Measurements from ENCODE around the gene KIF3B. TPM values are rescaled to one million over a fixed set of nuclear protein-coding genes. Genes with fewer than 3 reads are reported as not detected.

Gene KIF3B
- total and polyA plus RNA-seq, 2 of the 13 experiments (the other 11 are each of a cell fraction or from before 2014, with no cell fraction given): 23.6 to 28.8 TPM

DNA sequence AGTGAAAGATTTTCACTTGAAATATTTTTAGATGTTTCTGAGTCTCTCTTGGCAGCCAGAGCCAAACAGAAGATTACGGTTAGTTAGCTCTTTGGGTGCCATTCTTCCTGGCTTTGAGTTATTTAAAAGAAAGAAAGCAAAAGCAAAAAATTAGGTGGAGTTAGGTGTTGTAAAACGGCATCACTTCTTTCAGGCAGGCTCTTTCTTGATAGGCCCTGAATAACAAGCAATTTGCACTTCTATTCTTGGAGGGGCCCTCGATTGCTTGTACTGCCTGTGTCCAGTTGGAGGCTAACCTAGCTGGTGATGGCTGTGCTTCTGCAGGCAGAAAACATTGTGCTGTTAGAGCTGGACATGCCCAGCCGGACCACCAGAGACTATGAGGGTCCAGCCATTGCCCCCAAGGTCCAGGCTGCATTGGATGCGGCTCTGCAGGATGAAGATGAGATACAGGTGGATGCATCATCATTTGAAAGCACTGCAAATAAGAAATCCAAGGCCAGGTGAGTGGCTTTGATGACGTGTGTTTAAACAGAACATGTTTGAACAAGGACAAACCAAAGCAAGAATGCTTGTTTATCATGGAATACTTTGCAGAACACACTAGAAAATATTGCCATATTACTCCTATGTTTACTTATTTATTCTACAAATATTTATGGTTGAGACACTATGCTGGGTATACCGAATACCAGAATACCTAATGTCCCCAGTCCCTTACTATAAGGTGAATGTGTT, 52.5 kb downstream of the KIF3B start (continued):
- TF ChIP-seq RBFOX2 (IDR thresholded peaks at IDR 0.05; ENCODE audit: low read depth, low read length): no peak
- TF ChIP-seq ZBTB1 (CRISPR knock-in tag; IDR thresholded peaks at IDR 0.05; ENCODE audit: borderline replicate concordance): no peak
- no peak for TF ChIP-seq ZNF839 (CRISPR knock-in tag; IDR thresholded peaks at IDR 0.05; ENCODE audit: borderline replicate concordance)
- peak; percentile 99 for TF ChIP-seq FOXA1 (IDR thresholded peaks at IDR 0.05)
- peak; percentile 88 for TF ChIP-seq FOXA1 (CRISPR knock-in tag; IDR thresholded peaks at IDR 0.05)
- TF ChIP-seq, protein P1, sequence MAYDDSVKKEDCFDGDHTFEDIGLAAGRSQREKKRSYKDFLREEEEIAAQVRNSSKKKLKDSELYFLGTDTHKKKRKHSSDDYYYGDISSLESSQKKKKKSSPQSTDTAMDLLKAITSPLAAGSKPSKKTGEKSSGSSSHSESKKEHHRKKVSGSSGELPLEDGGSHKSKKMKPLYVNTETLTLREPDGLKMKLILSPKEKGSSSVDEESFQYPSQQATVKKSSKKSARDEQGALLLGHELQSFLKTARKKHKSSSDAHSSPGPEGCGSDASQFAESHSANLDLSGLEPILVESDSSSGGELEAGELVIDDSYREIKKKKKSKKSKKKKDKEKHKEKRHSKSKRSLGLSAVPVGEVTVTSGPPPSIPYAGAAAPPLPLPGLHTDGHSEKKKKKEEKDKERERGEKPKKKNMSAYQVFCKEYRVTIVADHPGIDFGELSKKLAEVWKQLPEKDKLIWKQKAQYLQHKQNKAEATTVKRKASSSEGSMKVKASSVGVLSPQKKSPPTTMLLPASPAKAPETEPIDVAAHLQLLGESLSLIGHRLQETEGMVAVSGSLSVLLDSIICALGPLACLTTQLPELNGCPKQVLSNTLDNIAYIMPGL (CRISPR knock-in tag; IDR thresholded peaks at IDR 0.05; ENCODE audit: borderline replicate concordance in 1 of 2, low read depth in 1 of 2): no peak
- TF ChIP-seq, protein P2, sequence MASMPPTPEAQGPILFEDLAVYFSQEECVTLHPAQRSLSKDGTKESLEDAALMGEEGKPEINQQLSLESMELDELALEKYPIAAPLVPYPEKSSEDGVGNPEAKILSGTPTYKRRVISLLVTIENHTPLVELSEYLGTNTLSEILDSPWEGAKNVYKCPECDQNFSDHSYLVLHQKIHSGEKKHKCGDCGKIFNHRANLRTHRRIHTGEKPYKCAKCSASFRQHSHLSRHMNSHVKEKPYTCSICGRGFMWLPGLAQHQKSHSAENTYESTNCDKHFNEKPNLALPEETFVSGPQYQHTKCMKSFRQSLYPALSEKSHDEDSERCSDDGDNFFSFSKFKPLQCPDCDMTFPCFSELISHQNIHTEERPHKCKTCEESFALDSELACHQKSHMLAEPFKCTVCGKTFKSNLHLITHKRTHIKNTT (CRISPR knock-in tag; IDR thresholded peaks at IDR 0.05): no peak
- TF ChIP-seq ZNF33A (CRISPR knock-in tag; IDR thresholded peaks at IDR 0.05; ENCODE audit: borderline replicate concordance): 0 out of 2 replicates have a peak, but pooled peaks have one; percentile 59
- peak; percentile 96 for TF ChIP-seq HDAC2 (CRISPR knock-in tag; IDR thresholded peaks at IDR 0.05)
- TF ChIP-seq, protein P3, sequence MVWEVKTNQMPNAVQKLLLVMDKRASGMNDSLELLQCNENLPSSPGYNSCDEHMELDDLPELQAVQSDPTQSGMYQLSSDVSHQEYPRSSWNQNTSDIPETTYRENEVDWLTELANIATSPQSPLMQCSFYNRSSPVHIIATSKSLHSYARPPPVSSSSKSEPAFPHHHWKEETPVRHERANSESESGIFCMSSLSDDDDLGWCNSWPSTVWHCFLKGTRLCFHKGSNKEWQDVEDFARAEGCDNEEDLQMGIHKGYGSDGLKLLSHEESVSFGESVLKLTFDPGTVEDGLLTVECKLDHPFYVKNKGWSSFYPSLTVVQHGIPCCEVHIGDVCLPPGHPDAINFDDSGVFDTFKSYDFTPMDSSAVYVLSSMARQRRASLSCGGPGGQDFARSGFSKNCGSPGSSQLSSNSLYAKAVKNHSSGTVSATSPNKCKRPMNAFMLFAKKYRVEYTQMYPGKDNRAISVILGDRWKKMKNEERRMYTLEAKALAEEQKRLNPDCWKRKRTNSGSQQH (CRISPR knock-in tag; IDR thresholded peaks at IDR 0.05; ENCODE audit: low read depth): peak; percentile 76; the same call in 1 of the 2 replicates
- TF ChIP-seq ZNF563 (CRISPR knock-in tag; IDR thresholded peaks at IDR 0.05): no peak
- no peak for TF ChIP-seq ZNF724P (CRISPR knock-in tag; IDR thresholded peaks at IDR 0.05; ENCODE audit: borderline replicate concordance)
- peak; percentile 96 for TF ChIP-seq RCOR2 (CRISPR knock-in tag; IDR thresholded peaks at IDR 0.05)
- TF ChIP-seq HNRNPUL1 (IDR thresholded peaks at IDR 0.05; ENCODE audit: low read depth, low read length): no peak
- TF ChIP-seq NFE2 (CRISPR knock-in tag; IDR thresholded peaks at IDR 0.05): no peak
- TF ChIP-seq ZFP82 (CRISPR knock-in tag; IDR thresholded peaks at IDR 0.05; ENCODE audit: borderline replicate concordance): no peak
- TF ChIP-seq, protein P4, sequence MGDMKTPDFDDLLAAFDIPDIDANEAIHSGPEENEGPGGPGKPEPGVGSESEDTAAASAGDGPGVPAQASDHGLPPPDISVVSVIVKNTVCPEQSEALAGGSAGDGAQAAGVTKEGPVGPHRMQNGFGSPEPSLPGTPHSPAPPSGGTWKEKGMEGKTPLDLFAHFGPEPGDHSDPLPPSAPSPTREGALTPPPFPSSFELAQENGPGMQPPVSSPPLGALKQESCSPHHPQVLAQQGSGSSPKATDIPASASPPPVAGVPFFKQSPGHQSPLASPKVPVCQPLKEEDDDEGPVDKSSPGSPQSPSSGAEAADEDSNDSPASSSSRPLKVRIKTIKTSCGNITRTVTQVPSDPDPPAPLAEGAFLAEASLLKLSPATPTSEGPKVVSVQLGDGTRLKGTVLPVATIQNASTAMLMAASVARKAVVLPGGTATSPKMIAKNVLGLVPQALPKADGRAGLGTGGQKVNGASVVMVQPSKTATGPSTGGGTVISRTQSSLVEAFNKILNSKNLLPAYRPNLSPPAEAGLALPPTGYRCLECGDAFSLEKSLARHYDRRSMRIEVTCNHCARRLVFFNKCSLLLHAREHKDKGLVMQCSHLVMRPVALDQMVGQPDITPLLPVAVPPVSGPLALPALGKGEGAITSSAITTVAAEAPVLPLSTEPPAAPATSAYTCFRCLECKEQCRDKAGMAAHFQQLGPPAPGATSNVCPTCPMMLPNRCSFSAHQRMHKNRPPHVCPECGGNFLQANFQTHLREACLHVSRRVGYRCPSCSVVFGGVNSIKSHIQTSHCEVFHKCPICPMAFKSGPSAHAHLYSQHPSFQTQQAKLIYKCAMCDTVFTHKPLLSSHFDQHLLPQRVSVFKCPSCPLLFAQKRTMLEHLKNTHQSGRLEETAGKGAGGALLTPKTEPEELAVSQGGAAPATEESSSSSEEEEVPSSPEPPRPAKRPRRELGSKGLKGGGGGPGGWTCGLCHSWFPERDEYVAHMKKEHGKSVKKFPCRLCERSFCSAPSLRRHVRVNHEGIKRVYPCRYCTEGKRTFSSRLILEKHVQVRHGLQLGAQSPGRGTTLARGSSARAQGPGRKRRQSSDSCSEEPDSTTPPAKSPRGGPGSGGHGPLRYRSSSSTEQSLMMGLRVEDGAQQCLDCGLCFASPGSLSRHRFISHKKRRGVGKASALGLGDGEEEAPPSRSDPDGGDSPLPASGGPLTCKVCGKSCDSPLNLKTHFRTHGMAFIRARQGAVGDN (CRISPR knock-in tag; IDR thresholded peaks at IDR 0.05): peak; percentile 54
- no peak for TF ChIP-seq ZNF589 (CRISPR knock-in tag; conservative IDR thresholded peaks at IDR 0.05)
- peak; percentile 64; the same call in 1 of the 2 replicates for TF ChIP-seq CBX5 (CRISPR knock-in tag; IDR thresholded peaks at IDR 0.05; ENCODE audit: borderline replicate concordance)
